Activated naive CD4-positive, alpha-beta T cell treated with Interleukin-2 at 50 U/mL for 16 hours (primary cell): Measurements from ENCODE around the gene HTRA3.
"Not testable (repeated sequence)": the region's sequence is repeated elsewhere in the genome, so short reads cannot be mapped to it uniquely, and the experiment has no call there.

Source experiments
- DNase-seq: peaks from one replicate; pipeline ENCODE4 v3.0.0-alpha.2; 2020

Gene HTRA3

GRCh38 chr4:8349236-8349635 is 79.7 kb downstream of the HTRA3 start:
- not testable (repeated sequence) for DNase-seq

- no peak for DNase-seq
Observed at GRCh38 chr4:8349664-8350236, 80.2 kb downstream of the HTRA3 start.

- DNase-seq, result no peak
Observed at GRCh38 chr4:8350352-8350751, 80.8 kb downstream of the HTRA3 start.

- DNase-seq, result no peak
Observed at GRCh38 chr4:8350841-8351461, 81.4 kb downstream of the HTRA3 start.

GRCh38 chr4:8351931-8352367 is 82.4 kb downstream of the HTRA3 start:
- no peak for DNase-seq

- no peak for DNase-seq
Observed at GRCh38 chr4:8352368-8353157, 83.0 kb downstream of the HTRA3 start.

- DNase-seq, result no peak
Observed at GRCh38 chr4:8353158-8353669, 83.7 kb downstream of the HTRA3 start.

- DNase-seq, result no peak
Observed at GRCh38 chr4:8353912-8354453, 84.4 kb downstream of the HTRA3 start.

- no peak for DNase-seq
Observed at GRCh38 chr4:8355306-8355705, 85.8 kb downstream of the HTRA3 start.

GRCh38 chr4:8355864-8356565 is 86.5 kb downstream of the HTRA3 start:
- DNase-seq, result no peak
